ACC112 (cell line): ENCODE measurements around the gene MAP3K1.
"Not testable (repeated sequence)": the region's sequence is repeated elsewhere in the genome, so short reads cannot be mapped to it uniquely, and the experiment has no call there.

Experiments used
- H2AFZ ChIP-seq: fragments of 200-600 bp; sonication (generic); one replicate; pipeline ENCODE4 v1.6.0; 2017; ENCODE audit warnings: antibody characterized with exemption, low read length; ENCODE audit not compliant: unreplicated experiment
- H3K27ac ChIP-seq: fragments of 200-600 bp; sonication (generic); 2 replicates; pipeline ENCODE4 v1.5.1; 2014; ENCODE audit warnings: low read depth, mild to moderate bottlenecking, antibody characterized with exemption, low read length, moderate library complexity
- H3K27me3 ChIP-seq: fragments of 200-600 bp; sonication (generic); 2 replicates; pipeline ENCODE4 v1.6.1; 2014; ENCODE audit warnings: mild to moderate bottlenecking, antibody characterized with exemption, low read length, moderate library complexity, mixed read lengths; ENCODE audit not compliant: insufficient read depth
- H3K36me3 ChIP-seq: fragments of 200-600 bp; sonication (generic); 2 replicates; pipeline ENCODE4 v1.6.1; 2016; ENCODE audit warnings: mild to moderate bottlenecking, antibody characterized with exemption, low read length, moderate library complexity, mixed read lengths; ENCODE audit not compliant: insufficient read depth
- H3K4me1 ChIP-seq: fragments of 200-600 bp; sonication (generic); one replicate; pipeline ENCODE4 v1.6.1; 2016; ENCODE audit warnings: low read length, mixed read lengths; ENCODE audit not compliant: insufficient read depth, unreplicated experiment, control insufficient read depth
- H3K4me3 ChIP-seq: fragments of 200-600 bp; sonication (generic); 2 replicates; pipeline ENCODE4 v1.5.1; 2014; ENCODE audit warnings: mild to moderate bottlenecking, low read depth, low read length
- H3K79me2 ChIP-seq: fragments of 200-600 bp; sonication (generic); one replicate; pipeline ENCODE4 v1.6.0; 2016; ENCODE audit warnings: low read length; ENCODE audit not compliant: control insufficient read depth, unreplicated experiment, insufficient read depth

The MAP3K1 gene

DNA sequence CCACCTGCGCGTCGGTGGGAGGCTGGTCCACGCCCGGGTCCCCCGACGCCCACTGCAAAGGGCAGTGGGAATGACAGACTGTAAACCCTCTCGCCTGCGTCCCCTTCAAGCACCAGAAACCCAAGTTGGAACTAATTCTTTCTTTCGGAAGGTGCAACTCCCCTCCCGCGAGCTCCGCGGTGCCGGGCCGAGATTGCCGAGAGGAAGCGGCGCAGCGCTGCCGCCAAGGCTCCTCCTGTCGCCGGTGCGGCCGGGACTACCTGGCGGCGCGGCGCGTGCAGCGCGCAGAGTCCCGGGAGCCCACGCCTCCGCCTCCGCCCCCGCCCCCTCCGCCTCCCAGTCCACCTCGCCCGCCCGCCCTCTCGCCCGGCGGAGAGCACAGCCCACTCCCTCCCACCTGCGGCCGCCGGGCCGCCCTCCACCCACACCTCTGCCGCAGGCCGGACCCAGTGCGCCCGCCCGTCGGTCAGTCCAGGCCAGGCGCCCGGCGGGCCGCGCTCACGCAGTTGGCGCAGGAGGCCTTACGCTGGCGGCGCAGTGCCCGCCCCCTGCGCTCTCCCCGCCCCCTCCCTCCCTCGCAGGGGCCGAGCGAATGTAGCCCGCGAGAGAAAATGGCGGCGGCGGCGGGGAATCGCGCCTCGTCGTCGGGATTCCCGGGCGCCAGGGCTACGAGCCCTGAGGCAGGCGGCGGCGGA is at the start of gene MAP3K1:
Gene MAP3K1 (plus strand): TSS at position 587 of the 695 bp plus-strand sequence. CDS start 25 bp downstream, at position 612.
- H2AFZ ChIP-seq: peak within 1 kb of the TSS; percentile 86
- H3K27ac ChIP-seq: peak within 1 kb of the TSS; percentile 22; the same call in 1 of the 2 replicates
- H3K36me3 ChIP-seq: no peaks in the 10 kb centered on the region
- peaks cover 6% of the 10 kb centered on the region for H3K4me1 ChIP-seq
- H3K27me3 ChIP-seq: no peaks in the 10 kb centered on the region
- H3K4me3 ChIP-seq: peak within 1 kb of the TSS; percentile 82
- peaks cover 40% of the 10 kb centered on the region for H3K79me2 ChIP-seq

DNA sequence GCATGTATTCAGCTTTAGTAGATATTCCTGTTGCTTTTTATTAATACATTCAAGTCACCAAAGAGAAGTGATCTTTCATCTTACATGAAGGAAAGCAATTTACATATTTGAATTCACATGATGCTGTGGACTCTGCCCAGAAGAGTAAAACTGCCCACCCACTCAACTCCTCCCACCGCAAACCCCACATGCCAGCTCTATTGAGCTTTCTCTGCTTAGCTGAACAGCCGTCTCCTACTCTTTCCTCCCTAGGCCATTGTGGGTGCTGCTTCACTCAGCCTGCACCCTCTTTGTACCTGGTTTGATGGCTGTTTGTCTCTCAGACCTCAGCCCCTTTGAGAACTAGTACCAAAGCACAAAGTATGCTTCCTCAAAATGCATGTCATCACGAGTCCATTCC is 48.4 kb upstream of the MAP3K1 start:
- H3K27me3 ChIP-seq: 0 out of 2 replicates have a peak, but pooled peaks cover 5% of the 10 kb centered on the region
- H3K27ac ChIP-seq: no peak overlapping the region
- H2AFZ ChIP-seq: no peak overlapping the region
- no peaks in the 10 kb centered on the region for H3K79me2 ChIP-seq
- no peaks in the 10 kb centered on the region for H3K36me3 ChIP-seq
- H3K4me1 ChIP-seq: peaks cover 5% of the 10 kb centered on the region
- no peak overlapping the region for H3K4me3 ChIP-seq

DNA sequence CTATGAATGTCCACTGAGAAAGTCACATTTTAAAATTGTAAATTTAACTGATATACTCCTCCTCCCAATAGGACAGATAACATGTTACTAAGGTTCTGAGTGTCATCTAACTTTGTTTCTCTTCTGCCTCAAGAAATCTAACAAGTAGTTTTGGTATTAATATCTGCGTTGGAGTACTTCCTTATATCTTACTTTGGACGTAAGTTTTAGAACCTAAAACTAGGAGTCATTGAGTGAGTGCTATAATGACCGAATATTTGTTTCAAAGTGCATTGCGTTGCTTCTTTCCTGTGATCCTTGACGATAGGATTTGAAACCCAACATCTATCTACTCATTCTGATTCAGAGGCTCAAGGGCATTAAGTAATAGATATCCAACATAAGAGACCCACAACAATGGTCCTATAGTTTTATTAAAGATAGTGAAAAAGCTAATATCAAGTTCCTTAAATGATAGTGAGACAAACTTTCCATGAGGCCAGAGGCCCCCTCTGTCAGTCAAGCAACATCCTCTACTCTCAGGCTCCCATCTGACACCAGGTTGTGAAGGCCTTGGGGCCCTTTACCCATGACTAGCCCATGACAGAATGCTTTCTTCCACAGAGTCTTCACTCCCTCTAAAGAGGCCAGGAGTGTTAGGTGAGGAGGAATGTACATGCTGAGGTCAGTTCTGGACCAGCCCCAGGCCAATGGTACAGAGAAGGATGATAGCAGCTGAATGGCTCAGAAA is 45.3 kb upstream of the MAP3K1 start:
- no peak overlapping the region for H3K27ac ChIP-seq
- H3K79me2 ChIP-seq: no peaks in the 10 kb centered on the region
- H3K4me3 ChIP-seq: no peak overlapping the region
- H2AFZ ChIP-seq: no peak overlapping the region
- H3K27me3 ChIP-seq: 0 out of 2 replicates have a peak, but pooled peaks cover 7% of the 10 kb centered on the region
- H3K4me1 ChIP-seq: no peaks in the 10 kb centered on the region
- no peaks in the 10 kb centered on the region for H3K36me3 ChIP-seq

DNA sequence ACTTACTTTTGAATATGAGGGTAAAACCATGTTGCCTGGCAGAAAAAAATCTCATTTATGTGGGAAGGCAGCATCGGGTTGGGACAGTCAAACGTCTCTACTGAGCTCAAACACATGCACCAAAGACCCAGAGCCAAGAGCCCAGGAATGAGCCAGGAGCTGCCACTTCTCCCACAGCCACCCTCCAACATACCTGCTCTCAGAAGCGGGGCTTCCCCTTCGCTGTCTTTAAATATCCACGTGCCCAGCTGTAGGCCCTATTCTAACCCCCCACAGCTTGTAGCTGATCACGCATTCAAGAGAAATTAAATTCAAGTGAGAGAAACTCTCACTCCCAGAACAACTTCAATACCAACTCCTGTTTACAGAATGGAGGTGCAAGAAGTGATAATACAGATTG is 42.6 kb upstream of the MAP3K1 start:
- H3K27ac ChIP-seq: no peak overlapping the region
- H3K4me3 ChIP-seq: no peak overlapping the region
- no peak overlapping the region for H2AFZ ChIP-seq
- H3K79me2 ChIP-seq: no peaks in the 10 kb centered on the region
- no peaks in the 10 kb centered on the region for H3K4me1 ChIP-seq
- 0 out of 2 replicates have a peak, but pooled peaks cover 7% of the 10 kb centered on the region for H3K27me3 ChIP-seq
- H3K36me3 ChIP-seq: no peaks in the 10 kb centered on the region

DNA sequence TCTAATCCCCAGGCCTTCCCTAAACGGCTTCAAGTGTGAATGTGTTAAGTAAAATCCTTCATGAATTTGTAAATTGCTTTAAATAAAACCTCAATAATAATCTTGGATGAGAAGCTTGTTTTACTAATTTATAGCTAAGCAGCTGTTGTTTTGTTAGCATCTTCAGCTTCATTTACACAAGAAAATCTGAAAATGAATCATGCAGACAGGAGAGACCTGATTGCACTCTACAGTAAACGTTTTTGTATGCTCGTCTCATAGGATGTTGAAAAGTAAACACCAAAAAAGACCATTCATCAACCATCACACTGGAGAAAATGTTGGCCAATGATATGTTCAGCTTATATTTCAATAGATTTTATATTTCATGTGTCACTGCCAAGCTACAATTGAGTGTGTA is 40.4 kb upstream of the MAP3K1 start:
- no peak overlapping the region for H2AFZ ChIP-seq
- H3K79me2 ChIP-seq: no peaks in the 10 kb centered on the region
- 0 out of 2 replicates have a peak, but pooled peaks cover 7% of the 10 kb centered on the region for H3K27me3 ChIP-seq
- no peaks in the 10 kb centered on the region for H3K36me3 ChIP-seq
- H3K4me3 ChIP-seq: no peak overlapping the region
- no peak overlapping the region for H3K27ac ChIP-seq
- H3K4me1 ChIP-seq: no peaks in the 10 kb centered on the region

DNA sequence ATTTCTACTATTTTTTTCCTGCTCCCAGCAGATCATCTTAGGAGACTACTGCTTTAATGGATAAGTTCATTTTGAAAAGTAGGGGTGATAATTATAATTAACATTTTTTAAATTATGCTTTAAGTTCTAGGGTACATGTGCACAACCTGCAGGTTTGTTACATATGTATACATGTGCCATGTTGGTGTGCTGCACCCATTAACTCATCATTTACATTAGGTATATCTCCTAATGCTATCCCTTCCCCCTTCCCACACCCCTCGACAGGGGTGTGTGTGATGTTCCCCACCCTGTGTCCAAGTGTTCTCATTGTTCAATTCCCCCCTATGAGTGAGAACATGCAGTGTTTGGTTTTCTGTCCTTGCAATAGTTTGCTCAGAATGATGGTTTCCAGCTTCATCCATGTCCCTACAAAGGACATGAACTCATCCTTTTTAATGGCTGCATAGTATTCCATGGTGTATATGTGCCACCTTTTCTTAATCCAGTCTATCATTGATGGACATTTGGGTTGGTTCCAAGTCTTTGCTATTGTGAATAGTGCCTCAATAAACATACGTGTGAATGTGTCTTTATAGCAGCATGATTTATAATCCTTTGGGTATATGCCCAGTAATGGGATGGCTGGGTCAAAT is 39.0 kb upstream of the MAP3K1 start:
- H3K27ac ChIP-seq, H3K4me1 ChIP-seq, H3K36me3 ChIP-seq, H3K27me3 ChIP-seq, H3K4me3 ChIP-seq, H3K79me2 ChIP-seq, H2AFZ ChIP-seq: not testable (repeated sequence)

DNA sequence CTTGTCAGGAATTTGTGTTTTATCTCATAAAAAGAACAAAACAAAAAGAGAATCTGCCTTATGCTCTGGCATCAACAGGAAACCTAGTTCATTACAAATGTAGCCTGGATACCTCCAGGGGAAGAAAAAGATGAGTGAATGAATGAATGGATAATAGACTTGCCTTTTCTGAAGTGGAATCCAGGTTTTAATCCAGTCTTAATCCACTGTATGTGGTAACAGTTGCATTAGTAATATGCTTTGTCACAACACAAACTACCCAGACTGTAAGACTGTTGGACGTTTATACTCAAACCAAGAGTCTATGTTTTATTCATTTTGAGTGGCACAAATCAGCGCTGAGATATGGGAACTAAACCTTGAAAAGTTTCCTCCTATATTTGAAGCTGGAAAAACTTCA is 32.1 kb upstream of the MAP3K1 start:
- Histone ChIP-seq H3K36me3 (no peaks in the 10 kb centered on the region), H2AFZ (no peak overlapping the region), H3K4me3 (no peak overlapping the region), H3K27me3 (0 out of 2 replicates have a peak, but pooled peaks cover 7% of the 10 kb centered on the region), H3K79me2 (no peaks in the 10 kb centered on the region), H3K27ac (no peak overlapping the region), H3K4me1 (no peaks in the 10 kb centered on the region)

DNA sequence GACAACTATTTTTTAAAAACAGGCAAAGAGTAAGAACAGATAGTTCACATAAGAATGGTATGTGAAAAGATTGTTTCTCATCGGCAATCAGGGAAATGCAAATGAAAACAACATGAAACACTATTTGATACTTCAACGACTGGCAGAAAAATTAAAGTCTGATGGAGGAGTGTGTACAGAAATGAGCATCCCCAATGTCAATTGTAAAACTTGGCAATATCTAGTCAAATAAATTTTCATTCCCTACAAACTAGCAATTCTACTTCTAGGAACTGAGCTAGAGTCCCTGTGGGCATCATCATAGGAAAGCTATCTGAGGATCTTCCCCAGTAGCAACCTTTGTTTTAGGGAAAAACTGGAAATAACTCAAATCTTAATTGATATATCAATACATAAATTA is 29.0 kb upstream of the MAP3K1 start:
- Histone ChIP-seq H3K4me1 (no peaks in the 10 kb centered on the region), H3K4me3 (no peak overlapping the region), H3K27me3 (0 out of 2 replicates have a peak, but pooled peaks cover 7% of the 10 kb centered on the region), H2AFZ (no peak overlapping the region), H3K27ac (no peak overlapping the region), H3K36me3 (no peaks in the 10 kb centered on the region), H3K79me2 (no peaks in the 10 kb centered on the region)

DNA sequence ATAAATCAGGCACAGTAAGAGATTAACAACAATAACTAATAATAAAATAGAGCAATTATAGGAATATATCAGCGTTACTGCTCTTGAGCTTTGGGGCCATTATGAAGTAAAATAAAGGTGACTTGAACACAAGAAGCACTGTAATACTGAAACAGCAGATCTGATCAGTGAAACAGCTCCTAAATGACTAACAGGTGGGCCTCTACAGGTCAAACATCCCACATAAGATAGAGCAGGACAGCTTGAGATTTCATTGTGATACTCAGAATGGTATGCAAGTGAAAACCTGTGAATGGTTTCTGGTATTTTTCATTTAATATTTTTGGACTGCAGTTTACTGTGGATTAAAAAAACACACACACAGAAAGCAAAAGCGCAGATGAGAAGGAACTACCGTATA is 24.0 kb upstream of the MAP3K1 start:
- no peak overlapping the region for H2AFZ ChIP-seq
- H3K27me3 ChIP-seq: no peaks in the 10 kb centered on the region
- H3K27ac ChIP-seq: no peak overlapping the region
- H3K4me3 ChIP-seq: no peak overlapping the region
- H3K4me1 ChIP-seq: no peaks in the 10 kb centered on the region
- H3K79me2 ChIP-seq: no peaks in the 10 kb centered on the region
- no peaks in the 10 kb centered on the region for H3K36me3 ChIP-seq

DNA sequence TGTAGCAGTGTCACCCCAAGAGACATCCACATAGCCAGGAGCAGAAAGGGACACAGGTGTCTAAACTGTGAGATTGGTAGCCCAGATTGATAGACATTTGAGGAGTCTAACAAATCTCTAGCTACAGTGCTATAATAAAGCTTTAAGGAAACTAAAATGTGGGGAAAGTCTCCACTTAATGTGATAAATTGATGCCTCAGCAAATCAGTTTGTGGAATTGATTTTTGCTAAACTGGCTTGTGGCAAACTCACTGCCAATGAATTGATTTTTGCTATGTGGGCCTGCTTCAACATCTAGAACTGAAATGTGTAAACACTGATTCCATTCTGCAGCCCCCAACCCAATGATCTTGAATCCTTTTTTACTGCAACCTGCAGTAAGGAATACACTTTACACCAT is 16.8 kb upstream of the MAP3K1 start:
- H3K27ac ChIP-seq: no peak overlapping the region
- no peak overlapping the region for H2AFZ ChIP-seq
- no peaks in the 10 kb centered on the region for H3K79me2 ChIP-seq
- peaks cover 12% of the 10 kb centered on the region; the same call in 1 of the 2 replicates for H3K27me3 ChIP-seq
- H3K4me1 ChIP-seq: no peaks in the 10 kb centered on the region
- H3K36me3 ChIP-seq: no peaks in the 10 kb centered on the region
- H3K4me3 ChIP-seq: no peak overlapping the region
